HG02870 (cell line): ENCODE results near the gene RBM15B.

ENCODE experiments used
- ATAC-seq: cut with Tn5 transposase; IDR thresholded peaks from one replicate; pipeline ENCODE4 v1.9.1; 2021; ENCODE audit warnings: mild to moderate bottlenecking, moderate library complexity; ENCODE audit not compliant: unreplicated experiment

Gene RBM15B

GRCh38 chr3:51391566-51392354 lies 675 bp downstream of the RBM15B start:
- ATAC-seq: peak; percentile 12

- ATAC-seq: no peak
Observed at GRCh38 chr3:51392355-51393133, 1.5 kb downstream of the RBM15B start.

- no peak for ATAC-seq
Observed at GRCh38 chr3:51393134-51393495, 2.0 kb downstream of the RBM15B start.

- no peak for ATAC-seq
Observed at GRCh38 chr3:51393564-51393963, 2.5 kb downstream of the RBM15B start.

DNA sequence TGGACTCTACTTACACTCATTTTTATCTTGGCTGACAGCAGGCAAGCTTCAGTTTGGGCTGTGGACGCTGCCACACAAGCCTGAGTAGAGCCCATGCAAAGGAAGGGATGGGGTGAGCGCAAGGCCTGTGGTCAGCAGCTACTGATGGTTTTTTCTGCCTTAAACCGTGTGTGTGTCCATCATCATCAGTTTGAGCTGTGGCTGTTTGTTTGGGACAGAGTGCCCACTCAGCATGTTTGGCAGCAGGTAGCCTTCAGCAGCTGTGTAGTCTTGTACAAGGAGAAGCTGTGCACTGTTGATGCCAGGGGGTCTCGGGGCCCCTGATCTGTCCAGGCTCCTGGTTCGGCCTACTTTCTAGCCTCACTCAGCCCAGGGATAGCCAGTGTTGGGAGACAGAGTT lies 3.5 kb downstream of the RBM15B start:
- no peak for ATAC-seq

DNA sequence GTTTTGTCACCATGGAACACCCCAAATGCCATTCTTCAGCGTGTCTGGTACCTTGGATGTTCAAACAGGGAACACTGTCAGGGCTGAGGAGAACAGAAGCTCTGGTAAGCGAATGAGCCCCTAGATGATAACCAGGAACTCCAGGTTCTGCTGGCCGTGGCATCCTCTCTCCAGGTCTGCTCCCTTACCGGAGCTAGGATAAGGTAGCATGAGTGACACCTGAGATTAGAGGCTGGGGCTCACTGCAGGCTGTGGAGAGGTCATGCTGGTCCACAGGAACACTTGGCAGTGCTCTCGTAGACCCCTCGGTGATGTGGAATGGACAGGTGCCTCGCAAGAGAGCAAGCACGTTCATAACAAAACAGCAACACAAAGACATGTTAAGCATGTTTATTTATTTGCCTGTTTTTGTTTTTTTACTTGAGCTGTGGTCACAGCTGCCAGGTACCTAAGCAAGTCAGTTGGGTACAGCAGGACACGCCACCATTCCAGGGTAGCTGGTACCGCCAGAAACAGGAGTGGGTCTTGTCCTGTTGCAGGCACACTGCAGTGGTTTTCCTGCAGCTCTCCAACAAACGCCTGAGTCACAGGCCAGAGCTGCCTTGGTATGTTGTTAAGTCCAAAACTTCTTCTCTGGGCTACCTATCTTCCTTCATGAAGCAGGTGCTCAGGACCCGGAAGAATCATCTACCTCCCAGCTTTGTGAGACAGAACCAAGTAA lies 4.6 kb downstream of the RBM15B start:
- no peak for ATAC-seq

- no peak for ATAC-seq
Observed at GRCh38 chr3:51396401-51396800, 5.3 kb downstream of the RBM15B start.

DNA sequence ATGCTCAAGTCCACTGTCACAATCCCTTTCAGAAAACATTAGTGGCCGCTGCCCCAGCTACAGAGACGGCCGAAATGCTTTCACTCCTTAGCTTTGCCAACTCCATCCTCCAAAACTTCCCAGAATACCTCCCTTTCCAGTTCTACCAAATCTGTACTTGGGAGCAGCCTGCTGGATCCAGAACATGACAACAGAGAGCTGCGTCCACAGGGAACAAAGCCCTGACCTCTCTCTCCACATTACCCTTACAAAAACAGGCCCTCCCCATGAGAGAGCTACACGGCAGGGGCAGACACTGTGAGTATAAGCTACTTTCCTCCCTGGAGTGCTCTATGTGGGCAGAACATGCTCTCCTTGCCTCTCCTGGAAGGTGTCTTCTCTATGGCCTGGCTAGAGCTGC lies 6.3 kb downstream of the RBM15B start:
- no peak for ATAC-seq

DNA sequence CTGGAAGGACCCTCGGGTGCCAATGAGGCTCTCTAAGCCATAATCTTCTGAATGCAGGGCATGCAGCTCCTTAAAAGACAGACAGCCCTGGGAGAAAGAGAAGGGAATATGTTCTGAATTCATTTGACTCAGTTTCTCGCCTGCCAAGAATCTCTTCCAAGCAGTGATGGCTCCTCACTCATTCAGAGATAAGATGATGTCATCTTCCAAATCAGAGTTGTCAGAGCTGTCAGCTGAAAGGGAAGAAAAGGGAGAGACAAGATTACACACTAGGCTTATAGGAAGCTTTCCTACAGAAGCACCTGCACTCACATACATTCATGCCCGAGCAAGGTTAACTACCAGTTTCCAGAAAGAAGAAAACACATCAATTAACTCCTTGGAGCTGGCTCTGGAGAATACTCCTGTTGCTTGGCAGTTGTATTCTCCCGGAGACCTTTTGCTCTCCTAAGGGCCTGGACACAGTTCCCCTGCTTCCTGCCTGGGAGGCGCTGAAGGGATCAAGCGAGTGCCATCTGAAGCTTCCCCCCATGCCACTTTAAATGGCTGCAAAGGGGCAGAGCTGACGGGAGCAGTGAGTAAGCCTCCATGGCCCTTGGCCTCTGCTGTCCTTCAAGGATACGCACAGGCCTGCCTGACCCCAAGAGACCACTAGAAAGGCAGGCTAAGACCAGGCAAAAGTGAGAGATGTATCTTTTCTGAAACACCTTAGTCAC lies 7.7 kb downstream of the RBM15B start:
- ATAC-seq: no peak

- ATAC-seq: no peak
Observed at GRCh38 chr3:51400166-51400565, 9.1 kb downstream of the RBM15B start.

DNA sequence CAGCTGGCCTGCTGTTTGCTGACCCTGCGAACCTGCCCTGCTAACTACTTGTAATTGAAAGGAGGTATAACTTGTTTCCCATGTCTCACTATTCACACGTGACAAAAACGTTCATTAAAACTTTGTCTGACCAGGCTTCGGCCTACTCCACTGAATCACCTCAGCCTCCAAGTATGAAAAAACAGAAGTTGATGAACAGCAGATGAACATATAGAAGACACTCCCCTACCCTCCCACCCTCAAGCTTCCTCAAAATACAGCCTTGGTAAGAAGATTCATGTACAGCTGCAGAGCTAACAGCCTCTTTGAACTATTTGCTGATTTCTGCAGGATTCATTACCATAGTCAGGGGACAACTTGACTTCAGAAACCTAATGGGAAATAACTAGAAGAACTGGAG lies 10.7 kb downstream of the RBM15B start:
- ATAC-seq: no peak

- no peak for ATAC-seq
Observed at GRCh38 chr3:51403675-51404074, 12.6 kb downstream of the RBM15B start.

DNA sequence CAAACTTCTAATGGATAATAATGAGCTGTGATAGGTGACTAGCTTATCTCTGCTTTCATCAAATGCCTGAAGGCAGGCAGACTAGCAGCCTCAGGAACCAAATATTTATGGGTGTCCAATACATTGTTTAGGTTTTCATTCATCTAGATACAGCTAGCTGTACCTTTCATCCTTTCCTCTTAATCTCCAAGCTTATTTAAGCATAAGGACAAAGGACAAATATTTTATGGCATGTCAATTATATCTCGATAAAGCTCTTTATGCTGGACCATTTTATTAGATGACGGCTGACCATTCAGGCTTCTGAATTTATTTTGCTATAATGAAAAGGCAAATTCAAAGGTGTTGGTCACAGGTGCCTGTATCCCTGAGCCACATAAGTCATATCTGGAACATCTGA lies 16.9 kb downstream of the RBM15B start:
- ATAC-seq: no peak

GRCh38 chr3:51408813-51409212 lies 17.7 kb downstream of the RBM15B start:
- no peak for ATAC-seq

DNA sequence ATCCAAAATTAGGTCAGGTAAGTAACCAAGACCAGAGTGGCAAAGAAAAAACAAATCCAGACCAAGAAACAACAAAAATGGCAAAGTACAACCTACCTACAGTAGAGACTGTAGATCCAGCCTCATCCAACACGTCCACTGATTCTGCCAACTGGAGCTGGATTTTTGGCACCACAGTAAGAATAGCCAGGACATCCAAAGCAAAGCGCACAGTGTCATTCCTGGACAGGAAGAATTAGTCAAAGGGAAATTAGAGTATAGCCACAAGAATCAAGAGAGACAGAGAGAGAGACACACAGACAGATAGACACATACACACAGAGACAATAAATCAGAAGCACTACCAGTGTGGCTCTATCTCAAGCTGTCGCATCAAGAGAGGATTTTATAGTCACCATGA lies 31.1 kb downstream of the RBM15B start:
- no peak for ATAC-seq

GRCh38 chr3:51426921-51427320 lies 35.8 kb downstream of the RBM15B start:
- ATAC-seq: no peak

GRCh38 chr3:51429138-51429537 lies 38.1 kb downstream of the RBM15B start:
- ATAC-seq: no peak

DNA sequence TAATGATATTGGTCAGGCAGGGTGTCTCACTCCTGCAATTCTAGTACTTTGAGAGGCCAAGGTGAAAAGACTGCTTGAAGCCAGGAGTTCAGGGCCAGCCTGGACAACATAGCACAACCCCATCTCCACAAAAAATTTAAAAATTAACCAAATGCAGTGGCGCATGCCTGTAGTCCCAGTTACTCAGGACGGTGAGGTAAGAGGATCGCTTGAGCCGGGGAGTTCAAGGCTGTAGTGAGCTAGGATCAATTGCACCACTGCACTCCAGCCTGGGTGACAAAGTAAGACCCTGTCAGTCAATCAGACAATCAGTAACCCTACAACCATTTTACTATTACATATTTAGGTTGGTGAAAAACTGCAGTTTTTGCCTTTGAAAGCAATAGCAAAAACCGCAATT lies 43.0 kb downstream of the RBM15B start:
- ATAC-seq: no peak

DNA sequence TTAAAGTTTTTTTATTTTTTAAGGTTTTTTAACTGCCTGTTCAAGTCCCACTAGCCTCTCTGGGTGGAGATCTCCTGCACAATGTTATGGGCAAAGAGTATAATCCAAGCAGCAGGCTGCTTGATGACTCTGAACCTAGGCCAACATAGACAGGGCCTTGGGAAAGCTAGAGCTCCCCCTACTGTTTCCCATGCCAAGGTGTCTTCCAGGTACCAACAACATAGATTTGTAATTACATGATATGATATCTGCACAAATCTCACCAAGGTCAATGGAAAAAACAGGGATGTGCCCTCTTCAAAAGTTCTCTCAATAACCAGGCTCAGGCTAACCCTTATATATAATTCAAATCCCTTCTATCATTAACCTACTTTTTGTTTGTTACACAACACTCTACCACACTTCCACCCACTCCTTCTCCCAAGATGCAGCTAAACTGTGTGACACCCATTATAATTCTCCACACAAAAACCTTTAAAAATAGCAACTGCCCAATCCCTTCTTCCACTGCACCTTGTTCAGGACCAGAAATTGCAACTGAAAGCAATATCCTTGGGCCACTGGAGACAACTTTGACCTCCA lies 43.8 kb downstream of the RBM15B start:
- no peak for ATAC-seq

DNA sequence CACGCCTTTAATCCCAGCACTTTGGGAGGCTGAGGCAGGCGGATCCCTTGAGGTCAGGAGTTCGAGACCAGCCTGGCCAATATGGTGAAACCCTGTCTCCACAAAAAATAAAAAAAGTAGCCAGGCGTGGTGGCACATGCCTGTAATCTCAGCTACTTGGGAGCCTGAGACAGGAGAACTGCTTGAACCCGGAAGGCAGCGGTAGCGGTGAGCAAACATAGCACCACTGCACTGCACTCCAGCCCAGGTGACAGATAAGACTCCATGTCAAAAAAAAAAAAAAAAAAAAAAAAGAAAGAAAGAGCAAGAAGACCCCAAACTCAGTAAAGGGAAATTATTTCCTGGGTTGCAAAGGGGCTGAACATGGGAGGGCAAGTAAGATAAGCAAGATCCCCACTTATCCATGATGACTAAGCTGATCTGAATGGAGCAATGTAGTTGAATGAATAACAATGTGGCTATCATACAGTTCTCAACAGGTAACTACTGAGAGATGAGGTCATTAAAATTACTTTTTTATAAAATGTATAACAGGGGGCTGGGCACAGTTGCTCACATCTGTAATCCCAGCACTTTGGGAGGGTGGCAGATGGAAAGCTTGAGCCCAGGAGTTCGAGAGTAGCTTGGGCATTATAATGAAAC lies 46.0 kb downstream of the RBM15B start:
- ATAC-seq: no peak
